Spinal cord (tissue), 10 donors: ENCODE measurements around the gene TMEM255A. TPM values are rescaled to one million over a fixed set of nuclear protein-coding genes. Genes with fewer than 3 reads are reported as not detected.

Source experiments
- DNase-seq, 6 donors: peaks; one replicate each; pipeline versions ENCODE4 v3.0.0 to v3.0.0-alpha.2; 2013 to 2015; ENCODE audit warnings: low spot score in 6 of 6, low read depth in 4 of 6
- H3K27ac ChIP-seq: one replicate; pipeline ENCODE4 v1.5.1; 2013; ENCODE audit warnings: low read depth, low read length, control low read depth
- H3K27me3 ChIP-seq: one replicate; pipeline ENCODE4 v1.6.1; 2013; ENCODE audit warnings: low read length; ENCODE audit not compliant: control insufficient read depth, insufficient read depth
- H3K36me3 ChIP-seq: one replicate; pipeline ENCODE4 v1.6.1; 2013; ENCODE audit warnings: low read length; ENCODE audit not compliant: control insufficient read depth, insufficient read depth
- H3K4me1 ChIP-seq: one replicate; pipeline ENCODE4 v1.6.1; 2013; ENCODE audit warnings: low read length; ENCODE audit not compliant: control insufficient read depth, insufficient read depth
- H3K4me3 ChIP-seq: one replicate; pipeline ENCODE4 v1.5.1; 2013; ENCODE audit warnings: low read depth, low read length, control low read depth
- H3K9me3 ChIP-seq: one replicate; pipeline ENCODE4 v1.6.1; 2013; ENCODE audit warnings: low read length; ENCODE audit not compliant: control insufficient read depth, insufficient read depth
- WGBS: methylation state at CpG from one replicate; pipeline ENCODE4 v1.1.5; 2013; ENCODE audit warnings: missing lambda C conversion rate; ENCODE audit not compliant: insufficient coverage; 5-methylcytosine and 5-hydroxymethylcytosine counted together
- polyA plus RNA-seq, 2 donors: library from polyadenylated mRNA; unstranded; fragments of 120-200 nt; gene quantifications; one replicate each; pipeline ENCODE4 v1.2.1, GENCODE V29; 2013; ENCODE audit not compliant: insufficient read length in 2 of 2
- total RNA-seq, 2 donors: library from RNA; depleted of rRNA in 1 of 2; stranded (reverse); fragments of 120-200 nt in 1 of 2; fragments of >200 nt in 1 of 2; gene quantifications; one replicate each; pipeline versions ENCODE4 v1.2.3 to v1.2.4, GENCODE V29; 2013 to 2014
- donor health status: healthy.

The TMEM255A gene
- total and polyA plus RNA-seq, 4 donors = 8.8 to 70.6 (median 45.3) TPM

GRCh38 chrX:120274145-120274544 lies 37.1 kb downstream of the TMEM255A start:
- Histone ChIP-seq H3K36me3 (peaks cover 3% of the 10 kb centered on the region), H3K4me3 (no peak overlapping the region), H3K4me1 (peaks cover 3% of the 10 kb centered on the region), H3K27ac (no peak overlapping the region), H3K9me3 (no peaks in the 10 kb centered on the region), H3K27me3 (peaks cover 6% of the 10 kb centered on the region)
- WGBS = no CpG with 5 or more reads among the region's 2 CpGs
- no peak for DNase-seq

DNA sequence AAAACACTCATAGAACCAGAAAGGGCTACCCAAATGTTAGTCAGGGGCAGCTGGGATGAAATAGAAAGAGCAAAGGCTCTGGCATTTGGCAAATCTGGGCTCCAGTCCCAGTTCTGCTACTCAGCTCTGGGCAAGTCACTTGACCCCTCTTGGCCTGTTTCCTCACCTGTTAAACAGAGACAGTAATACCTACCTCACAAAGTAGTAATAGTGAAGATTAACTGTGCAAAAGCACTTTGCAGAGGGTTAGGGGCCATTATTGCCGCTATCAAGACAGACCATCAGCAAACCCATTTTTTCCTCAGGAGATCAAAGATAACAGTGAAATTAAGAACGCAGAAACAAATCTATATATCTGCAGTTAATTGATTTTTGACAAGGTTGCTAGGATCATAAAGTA lies 40.0 kb downstream of the TMEM255A start:
- Histone ChIP-seq H3K36me3 (peaks cover 3% of the 10 kb centered on the region), H3K9me3 (no peaks in the 10 kb centered on the region), H3K4me3 (no peak overlapping the region), H3K27ac (no peak overlapping the region), H3K4me1 (peaks cover 3% of the 10 kb centered on the region), H3K27me3 (no peaks in the 10 kb centered on the region)
- DNase-seq = no peak
- no CpG with 5 or more reads among the region's 2 CpGs for WGBS

DNA sequence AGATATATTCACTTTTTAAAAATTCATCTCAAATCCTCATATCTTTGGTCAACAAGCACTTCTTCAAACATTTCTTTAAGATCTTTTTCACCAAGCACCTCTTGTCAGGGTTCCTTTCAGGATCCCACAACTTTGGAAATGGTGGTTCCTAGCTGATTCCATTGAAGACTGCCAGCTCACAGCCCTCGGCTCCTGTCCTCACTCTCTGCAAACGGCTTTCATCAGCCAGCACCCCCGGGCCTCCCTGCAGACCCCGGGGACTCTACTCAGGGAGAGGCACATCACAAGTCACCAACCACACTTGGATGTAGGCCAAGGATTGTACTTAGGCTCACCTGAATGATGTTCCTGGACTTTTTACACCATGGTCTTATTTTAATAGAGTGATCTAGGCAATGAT lies 40.7 kb downstream of the TMEM255A start:
- Histone ChIP-seq H3K4me1 (peaks cover 3% of the 10 kb centered on the region), H3K9me3 (no peaks in the 10 kb centered on the region), H3K27me3 (no peaks in the 10 kb centered on the region), H3K36me3 (peaks cover 3% of the 10 kb centered on the region), H3K27ac (no peak overlapping the region), H3K4me3 (no peak overlapping the region)
- no peak for DNase-seq
- 39% methylated on average over 4 of the region's 4 CpGs for WGBS

DNA sequence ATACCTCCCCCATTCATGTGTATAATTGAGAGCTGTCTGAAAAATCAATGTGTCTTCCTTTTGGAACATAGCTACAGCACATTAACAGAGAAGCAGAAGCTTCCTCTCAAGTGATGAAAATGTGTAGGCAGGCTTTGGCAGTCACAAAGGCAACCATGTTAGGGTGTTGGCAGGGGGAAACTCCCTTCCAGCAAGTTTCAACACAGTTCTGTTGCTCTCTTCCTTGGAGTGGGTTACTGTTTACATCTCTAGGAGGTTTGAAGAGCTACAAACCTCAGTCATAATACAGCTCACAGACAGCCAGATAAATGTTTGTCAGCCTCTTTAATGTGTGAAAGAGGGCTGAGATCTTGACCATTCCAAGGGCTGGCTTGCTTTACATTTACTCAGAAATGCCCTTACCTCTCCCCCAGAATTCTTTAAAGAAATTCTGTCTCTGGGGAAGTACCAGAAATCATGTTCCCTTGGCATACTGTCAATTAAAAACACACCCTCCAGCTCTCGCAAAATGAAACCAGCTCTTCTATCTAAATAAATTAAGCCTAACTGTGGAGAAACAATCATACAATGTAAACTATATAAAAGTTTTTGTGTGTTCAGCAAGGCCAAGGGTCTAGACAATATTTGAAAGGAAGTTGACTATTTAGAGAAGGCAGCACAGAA lies 41.8 kb downstream of the TMEM255A start:
- Histone ChIP-seq H3K4me3 (no peak overlapping the region), H3K36me3 (peaks cover 3% of the 10 kb centered on the region), H3K27me3 (no peaks in the 10 kb centered on the region), H3K27ac (no peak overlapping the region), H3K9me3 (no peaks in the 10 kb centered on the region), H3K4me1 (peaks cover 3% of the 10 kb centered on the region)
- no CpG with 5 or more reads among the region's 1 CpG for WGBS
- peak in 1 of 6 donors; percentile 51 for DNase-seq

DNA sequence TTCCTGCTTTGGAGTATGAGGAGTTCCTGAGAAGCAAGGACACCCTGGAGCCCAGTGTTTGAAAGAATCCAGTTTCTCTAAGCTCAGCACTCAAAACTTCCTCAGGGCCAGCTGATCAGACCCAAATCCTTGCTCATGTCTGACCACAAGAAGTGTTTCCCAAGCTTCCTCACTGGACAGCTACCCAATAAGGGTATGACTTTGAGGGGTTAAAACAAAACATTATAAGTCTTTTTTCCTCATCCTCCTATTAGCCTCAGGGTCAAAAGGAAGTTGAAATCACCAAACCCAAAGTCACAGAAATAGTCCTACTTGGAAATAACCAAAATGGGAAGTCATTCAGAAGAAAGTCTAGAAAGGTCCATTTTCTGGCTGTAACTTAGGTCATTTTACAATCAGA lies 46.9 kb downstream of the TMEM255A start:
- H3K36me3 ChIP-seq = no peaks in the 10 kb centered on the region
- no peak for DNase-seq
- H3K4me3 ChIP-seq = no peak overlapping the region
- H3K27ac ChIP-seq = no peak overlapping the region
- no peaks in the 10 kb centered on the region for H3K9me3 ChIP-seq
- H3K27me3 ChIP-seq = no peaks in the 10 kb centered on the region
- H3K4me1 ChIP-seq = peaks cover 8% of the 10 kb centered on the region

DNA sequence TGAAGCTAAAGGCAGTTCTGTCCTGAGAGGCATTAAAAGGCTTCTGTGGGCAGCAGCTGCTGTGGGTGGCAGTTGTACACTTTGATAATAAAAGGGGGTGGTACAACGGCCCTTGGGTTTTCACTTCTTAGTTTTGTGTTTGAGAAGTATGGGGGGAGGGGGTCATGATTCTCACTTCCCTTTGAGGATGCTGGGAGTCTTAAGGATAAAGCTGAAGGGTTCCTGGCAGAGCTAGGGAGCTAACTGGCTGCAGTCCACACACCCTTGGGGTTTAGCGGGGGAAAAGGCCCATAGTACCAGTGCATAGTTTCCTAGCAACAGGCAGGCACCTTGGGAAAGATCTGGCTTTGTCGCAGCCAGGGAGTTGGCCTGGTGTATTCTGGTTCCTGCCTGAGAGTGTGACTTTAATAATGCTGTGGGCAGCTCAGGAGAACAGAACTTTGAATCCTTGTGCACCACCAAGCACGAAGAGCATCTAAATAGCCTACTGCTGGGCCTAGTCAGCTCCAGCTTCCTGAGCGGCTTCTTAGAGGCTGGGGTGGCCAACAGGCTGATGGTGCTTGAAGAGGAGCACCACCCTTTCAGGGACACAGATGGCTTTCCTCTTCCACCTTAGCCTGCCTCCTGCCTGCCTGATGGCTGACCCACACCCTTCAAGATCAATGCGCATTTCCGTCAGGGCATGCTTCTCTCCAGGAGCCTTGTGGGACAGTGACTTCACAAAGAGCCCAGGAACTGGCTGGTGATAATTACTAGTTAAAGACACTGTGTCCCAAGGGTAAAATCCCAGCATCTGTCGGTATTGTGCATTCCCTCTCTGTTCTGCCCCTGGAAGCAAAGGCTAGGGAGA lies 48.2 kb downstream of the TMEM255A start:
- DNase-seq = peak in 4 of 6 donors; percentile 28 to 85 (median 66)
- 38% methylated on average over 7 of the region's 8 CpGs for WGBS
- H3K4me1 ChIP-seq = peaks cover 8% of the 10 kb centered on the region
- no peaks in the 10 kb centered on the region for H3K27me3 ChIP-seq
- H3K36me3 ChIP-seq = no peaks in the 10 kb centered on the region
- no peaks in the 10 kb centered on the region for H3K9me3 ChIP-seq
- peak overlapping the region; percentile 49 for H3K27ac ChIP-seq
- H3K4me3 ChIP-seq = no peak overlapping the region

- WGBS = 28% methylated on average over 2 of the region's 3 CpGs
- Histone ChIP-seq H3K36me3 (no peaks in the 10 kb centered on the region), H3K4me3 (no peak overlapping the region), H3K27me3 (no peaks in the 10 kb centered on the region), H3K27ac (no peak overlapping the region), H3K4me1 (peaks cover 8% of the 10 kb centered on the region), H3K9me3 (no peaks in the 10 kb centered on the region)
- no peak for DNase-seq
Measured at GRCh38 chrX:120260369-120260768, 50.9 kb downstream of the TMEM255A start.

- Histone ChIP-seq H3K9me3 (no peaks in the 10 kb centered on the region), H3K4me3 (no peak overlapping the region), H3K36me3 (no peaks in the 10 kb centered on the region), H3K4me1 (no peaks in the 10 kb centered on the region), H3K27me3 (no peaks in the 10 kb centered on the region), H3K27ac (no peak overlapping the region)
- no peak for DNase-seq
- 73% methylated on average over 2 of the region's 6 CpGs for WGBS
Measured at GRCh38 chrX:120253784-120254183, 57.5 kb downstream of the TMEM255A start.

- H3K4me1 ChIP-seq = no peaks in the 10 kb centered on the region
- peak overlapping the region; percentile 58 for H3K4me3 ChIP-seq
- WGBS = 43% methylated on average over 23 of the region's 28 CpGs
- H3K27me3 ChIP-seq = no peaks in the 10 kb centered on the region
- H3K9me3 ChIP-seq = no peaks in the 10 kb centered on the region
- peak overlapping the region; percentile 95 for H3K27ac ChIP-seq
- no peaks in the 10 kb centered on the region for H3K36me3 ChIP-seq
- peak in 3 of 6 donors; percentile 30 to 73 (median 61) for DNase-seq
Measured at GRCh38 chrX:120251471-120252011, 59.7 kb downstream of the TMEM255A start.
